IMR-90 (cell line): ENCODE data around the gene NTNG2. TPM values are rescaled to one million over a fixed set of nuclear protein-coding genes. Genes with fewer than 3 reads are reported as not detected.

Source experiments
- ATAC-seq: fragments of 200-7000 bp; cut with Tn5 transposase; 2 replicates; pipeline ENCODE4 v1.9.1; 2020; ENCODE audit warnings: low read depth, mild to moderate bottlenecking, moderate library complexity
- BruUV-seq: library from RNA; stranded (reverse); fragments of 400-500 nt; replicated peaks from 2 replicates; lab custom pipeline; 2021; lab: Mats Ljungman, UMichigan
- CTCF ChIA-PET: fragments of 300-600 bp; formaldehyde crosslinking; extraction: SDS; loops from one replicate; lab custom pipeline; 2021; ENCODE audit warnings: antibody characterized with exemption; lab: Yijun Ruan, JAX
- POLR2A ChIA-PET: fragments of 300-600 bp; sonication (Branson Sonifier 250); formaldehyde crosslinking; loops from one replicate; lab custom pipeline; 2022; ENCODE audit warnings: antibody characterized with exemption; ENCODE audit not compliant: unreplicated experiment; lab: Charles Lee
- DNase-seq: peaks from one replicate; pipeline ENCODE4 v3.0.0; 2013
- H2AFZ ChIP-seq: replicated peaks from 2 replicates; pipeline ENCODE3; 2013; ENCODE audit warnings: low read length, mild to moderate bottlenecking; ENCODE audit not compliant: poor library complexity
- H2AK5ac ChIP-seq: 2 replicates; pipeline ENCODE4 v1.6.1; 2013; ENCODE audit warnings: low read depth, low read length, inconsistent platforms
- H2AK9ac ChIP-seq: replicated peaks from 2 replicates; pipeline ENCODE3; 2013; ENCODE audit warnings: mild to moderate bottlenecking, low read depth, low read length, moderate library complexity; ENCODE audit not compliant: poor library complexity
- H2BK120ac ChIP-seq: 2 replicates; pipeline ENCODE4 v1.6.1; 2013; ENCODE audit warnings: low read depth, low read length, inconsistent platforms
- H2BK15ac ChIP-seq: 3 replicates; pipeline ENCODE4 v1.6.1; 2013; ENCODE audit warnings: low read depth, low read length, inconsistent platforms
- H2BK20ac ChIP-seq: 2 replicates; pipeline ENCODE4 v1.6.1; 2013; ENCODE audit warnings: low read depth, mild to moderate bottlenecking, inconsistent platforms, low read length, moderate library complexity
- H2BK5ac ChIP-seq: 2 replicates; pipeline ENCODE4 v1.6.1; 2013; ENCODE audit warnings: mild to moderate bottlenecking, low read depth, low read length, inconsistent platforms; ENCODE audit not compliant: poor library complexity, severe bottlenecking
- H3K14ac ChIP-seq: replicated peaks from 2 replicates; pipeline ENCODE4 v1.6.1; 2013; ENCODE audit warnings: low read depth, low read length, inconsistent platforms
- H3K18ac ChIP-seq: 2 replicates; pipeline ENCODE4 v1.6.1; 2013; ENCODE audit warnings: low read depth, low read length, control low read depth
- H3K23ac ChIP-seq: 2 replicates; pipeline ENCODE4 v1.6.1; 2013; ENCODE audit warnings: low read depth, low read length, inconsistent platforms
- H3K27ac ChIP-seq: 2 replicates; pipeline ENCODE4 v1.5.1; 2013; ENCODE audit warnings: mild to moderate bottlenecking, control low read depth, low read length; ENCODE audit not compliant: insufficient read depth
- H3K27me3 ChIP-seq: 2 replicates; pipeline ENCODE4 v1.6.1; 2013; ENCODE audit warnings: low read length; ENCODE audit not compliant: control insufficient read depth, insufficient read depth
- H3K36me3 ChIP-seq: 2 replicates; pipeline ENCODE4 v1.6.1; 2013; ENCODE audit warnings: low read length, mixed read lengths; ENCODE audit not compliant: control insufficient read depth, insufficient read depth
- H3K4ac ChIP-seq: 2 replicates; pipeline ENCODE4 v1.6.1; 2013; ENCODE audit warnings: low read depth, low read length, inconsistent platforms
- H3K4me1 ChIP-seq: 2 replicates; pipeline ENCODE4 v1.6.1; 2013; ENCODE audit warnings: low read length, mixed read lengths; ENCODE audit not compliant: control insufficient read depth, insufficient read depth
- H3K4me2 ChIP-seq: 2 replicates; pipeline ENCODE4 v1.6.1; 2013; ENCODE audit warnings: low read depth, mild to moderate bottlenecking, control low read depth, low read length, moderate library complexity
- H3K4me3 ChIP-seq: 2 replicates; pipeline ENCODE4 v1.5.1; 2013; ENCODE audit warnings: low read depth, mild to moderate bottlenecking, control low read depth, low read length, moderate library complexity; ENCODE audit not compliant: insufficient read depth
- H3K56ac ChIP-seq: 2 replicates; pipeline ENCODE4 v1.6.1; 2013; ENCODE audit warnings: low read length, inconsistent platforms; ENCODE audit not compliant: insufficient read depth; ENCODE audit errors: extremely low read depth
- H3K79me1 ChIP-seq, 2 experiments: 2 replicates each; pipeline ENCODE4 v1.6.1; 2013; ENCODE audit warnings: low read length in 2 of 2, inconsistent platforms in 1 of 2, low read depth in 1 of 2
- H3K9ac ChIP-seq: 2 replicates; pipeline ENCODE4 v1.6.1; 2013; ENCODE audit warnings: low read depth, low read length, control low read depth
- H3K9me1 ChIP-seq: 2 replicates; pipeline ENCODE4 v1.6.1; 2013; ENCODE audit warnings: low read length, inconsistent platforms; ENCODE audit not compliant: insufficient read depth
- H3K9me3 ChIP-seq: 2 replicates; pipeline ENCODE4 v1.6.1; 2013; ENCODE audit warnings: low read length; ENCODE audit not compliant: control insufficient read depth, insufficient read depth
- H4K20me1 ChIP-seq: 2 replicates; pipeline ENCODE4 v1.6.1; 2013; ENCODE audit warnings: low read length, inconsistent platforms; ENCODE audit not compliant: insufficient read depth
- H4K5ac ChIP-seq: 2 replicates; pipeline ENCODE4 v1.6.1; 2013; ENCODE audit warnings: mild to moderate bottlenecking, low read depth, low read length, control low read depth
- H4K8ac ChIP-seq, 2 experiments: 2 replicates each; pipeline ENCODE4 v1.6.1; 2013; ENCODE audit warnings: low read depth in 2 of 2, low read length in 2 of 2, control low read depth in 1 of 2, inconsistent platforms in 1 of 2
- H4K91ac ChIP-seq: 2 replicates; pipeline ENCODE4 v1.6.1; 2013; ENCODE audit warnings: low read depth, low read length, inconsistent platforms; ENCODE audit not compliant: insufficient read depth
- CEBPB ChIP-seq: IDR thresholded peaks from 2 replicates; pipeline ENCODE4 v1.6.1; 2012; ENCODE audit warnings: low read depth, low read length, improper control_type of control experiment
- RFX5 ChIP-seq: IDR thresholded peaks from 2 replicates; pipeline ENCODE4 v1.8.0; 2012; ENCODE audit warnings: low read depth, mild to moderate bottlenecking, low read length, moderate library complexity
- WGBS, 2 experiments: methylation state at CpG; one replicate each; pipeline versions ENCODE4 v1.1.5 to v1.1.7; 2013; ENCODE audit warnings: missing lambda C conversion rate in 2 of 2; ENCODE audit not compliant: insufficient read length in 1 of 2; ENCODE audit errors: extremely low coverage in 2 of 2; 5-methylcytosine and 5-hydroxymethylcytosine counted together
- dilution Hi-C: fragments of 300-500 bp; cut with HindIII; formaldehyde crosslinking; loops from one replicate; pipeline ENCODE4 v1.14.3; 2018; ENCODE audit warnings: low sequenced_read_pairs; ENCODE audit not compliant: unreplicated experiment
- in situ Hi-C: fragments of 300-500 bp; cut with MboI; formaldehyde crosslinking; loops from 3 replicates; pipeline ENCODE4 v1.14.3; 2019; ENCODE audit warnings: low sequenced_read_pairs, inconsistent platforms, mixed read lengths
- intact Hi-C: fragments of 100-400 bp; cut with micrococcal nuclease; formaldehyde crosslinking; loops from 2 replicates; pipeline ENCODE4 v1.10.0; 2022
- polyA plus RNA-seq, 3 experiments: library from polyadenylated mRNA; depleted of rRNA; stranded (reverse); fragments of >200 nt; gene quantifications; 2 replicates each; pipeline ENCODE4 v1.2.3, GENCODE V29; 2012; ENCODE audit warnings: low replicate concordance in 1 of 3
- total RNA-seq: library from RNA; depleted of rRNA; stranded (reverse); fragments of >200 nt; gene quantifications from 2 replicates; pipeline ENCODE4 v1.2.3, GENCODE V29; 2012
- TF ChIP-seq, protein P1 (sequence below): fragments of 150-350 bp; IDR thresholded peaks from 2 replicates; pipeline ENCODE4 v1.6.1; 2016; ENCODE audit warnings: low read depth, mild to moderate bottlenecking, low read length, moderate library complexity, borderline replicate concordance

NTNG2 gene
- total and polyA plus RNA-seq, 2 of the 4 experiments (the other 2 are of a cell fraction): 0.54 to 0.84 TPM

GRCh38 chr9:132235125-132235524 is 73.3 kb downstream of the NTNG2 start:
- no peaks in the 10 kb centered on the region for H3K4me1 ChIP-seq
- no peaks in the 10 kb centered on the region for H3K79me1 ChIP-seq
- intact Hi-C loops (no loop called here), dilution Hi-C loops (no loop called here), in situ Hi-C loops (no loop called here)
- no peak overlapping the region for H3K4ac ChIP-seq
- no peak overlapping the region for H4K8ac ChIP-seq
- H3K27me3 ChIP-seq: peaks cover 55% of the 10 kb centered on the region
- H3K4me2 ChIP-seq: no peak overlapping the region
- no peak overlapping the region for H2BK5ac ChIP-seq
- no peak overlapping the region for H3K23ac ChIP-seq
- no peak overlapping the region for H4K91ac ChIP-seq
- no peaks in the 10 kb centered on the region for H3K9me3 ChIP-seq
- WGBS, 2 experiments: 76% methylated on average over 6 of the region's 9 CpGs; no CpG with 5 or more reads in 1 of the 2 experiments
- H4K5ac ChIP-seq: no peak overlapping the region
- H3K36me3 ChIP-seq: no peaks in the 10 kb centered on the region
- H2BK120ac ChIP-seq: no peak overlapping the region
- ChIA-PET CTCF (interaction anchor here (0.8 kb wide), 1 partner anchor 26 kb away, joined by 3 read pairs; no protein-coding TSS in a partner anchor), POLR2A (no interaction called here)
- H2BK15ac ChIP-seq: no peak overlapping the region
- DNase-seq (no peak), ATAC-seq (no peak)
- H2AK5ac ChIP-seq: no peak overlapping the region
- no peak for TF ChIP-seq RFX5
- TF ChIP-seq, protein P1, sequence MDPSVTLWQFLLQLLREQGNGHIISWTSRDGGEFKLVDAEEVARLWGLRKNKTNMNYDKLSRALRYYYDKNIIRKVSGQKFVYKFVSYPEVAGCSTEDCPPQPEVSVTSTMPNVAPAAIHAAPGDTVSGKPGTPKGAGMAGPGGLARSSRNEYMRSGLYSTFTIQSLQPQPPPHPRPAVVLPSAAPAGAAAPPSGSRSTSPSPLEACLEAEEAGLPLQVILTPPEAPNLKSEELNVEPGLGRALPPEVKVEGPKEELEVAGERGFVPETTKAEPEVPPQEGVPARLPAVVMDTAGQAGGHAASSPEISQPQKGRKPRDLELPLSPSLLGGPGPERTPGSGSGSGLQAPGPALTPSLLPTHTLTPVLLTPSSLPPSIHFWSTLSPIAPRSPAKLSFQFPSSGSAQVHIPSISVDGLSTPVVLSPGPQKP: no peak
- TF ChIP-seq CEBPB: no peak
- no peaks in the 10 kb centered on the region for H3K9me1 ChIP-seq
- H2AK9ac ChIP-seq: no peak overlapping the region
- H3K27ac ChIP-seq: no peak overlapping the region
- H2BK20ac ChIP-seq: no peak overlapping the region
- no peak overlapping the region for H3K9ac ChIP-seq
- H4K20me1 ChIP-seq: peaks cover 3% of the 10 kb centered on the region
- no peak overlapping the region for H3K4me3 ChIP-seq
- no peak overlapping the region for H2AFZ ChIP-seq
- no peak overlapping the region for H3K18ac ChIP-seq
- no peak overlapping the region for H3K14ac ChIP-seq
- H3K56ac ChIP-seq: no peak overlapping the region
- no TSS peak for BruUV-seq
